Measurements from ENCODE around the gene TSPAN4. TPM values are rescaled to one million over a fixed set of nuclear protein-coding genes. Genes with fewer than 3 reads are reported as not detected.

The TSPAN4 gene
- total RNA-seq, 1 donor from 2014 or later, result 50.8 TPM

GRCh38 chr11:863023-863909, 20.6 kb downstream of the TSPAN4 start:
- no peak for DNase-seq (ENCODE audit: low read depth)
- TF ChIP-seq CTCF (IDR thresholded peaks at IDR 0.05; ENCODE audit: insufficient read depth, low read length, severe bottlenecking), result no peak
- Histone ChIP-seq H3K36me3 (ENCODE audit: control insufficient read depth, insufficient read depth, low read length) (no peaks in the 10 kb centered on the region), H3K4me3 (ENCODE audit: low read depth, low read length) (no peak overlapping the region), H3K27me3 (ENCODE audit: control insufficient read depth, insufficient read depth, low read length) (no peaks in the 10 kb centered on the region)
- no peak for FAIRE-seq

GRCh38 chr11:863910-864827, 21.5 kb downstream of the TSPAN4 start:
- Histone ChIP-seq H3K36me3 (ENCODE audit: control insufficient read depth, insufficient read depth, low read length) (peaks cover under 1% of the 10 kb centered on the region), H3K27me3 (ENCODE audit: control insufficient read depth, insufficient read depth, low read length) (no peaks in the 10 kb centered on the region), H3K4me3 (ENCODE audit: low read depth, low read length) (no peak overlapping the region)
- FAIRE-seq, result no peak
- no peak for TF ChIP-seq CTCF (IDR thresholded peaks at IDR 0.05; ENCODE audit: insufficient read depth, low read length, severe bottlenecking)
- no peak for DNase-seq (ENCODE audit: low read depth)

- FAIRE-seq (no peak), DNase-seq (ENCODE audit: low read depth) (no peak)
- H3K4me3 ChIP-seq (ENCODE audit: low read depth, low read length), result no peak overlapping the region
- no peak for TF ChIP-seq CTCF (IDR thresholded peaks at IDR 0.05; ENCODE audit: insufficient read depth, low read length, severe bottlenecking)
- no peaks in the 10 kb centered on the region for H3K27me3 ChIP-seq (ENCODE audit: control insufficient read depth, insufficient read depth, low read length)
- H3K36me3 ChIP-seq (ENCODE audit: control insufficient read depth, insufficient read depth, low read length), result peaks cover 1% of the 10 kb centered on the region
Measured at GRCh38 chr11:864898-865297, 22.2 kb downstream of the TSPAN4 start.

GRCh38 chr11:865462-866430, 23.1 kb downstream of the TSPAN4 start:
- FAIRE-seq (no peak), DNase-seq (ENCODE audit: low read depth) (no peak)
- no peak for TF ChIP-seq CTCF (IDR thresholded peaks at IDR 0.05; ENCODE audit: insufficient read depth, low read length, severe bottlenecking)
- Histone ChIP-seq H3K4me3 (ENCODE audit: low read depth, low read length) (no peak overlapping the region), H3K27me3 (ENCODE audit: control insufficient read depth, insufficient read depth, low read length) (no peaks in the 10 kb centered on the region), H3K36me3 (ENCODE audit: control insufficient read depth, insufficient read depth, low read length) (peaks cover 1% of the 10 kb centered on the region)

GRCh38 chr11:866481-866880, 23.8 kb downstream of the TSPAN4 start:
- TF ChIP-seq CTCF (IDR thresholded peaks at IDR 0.05; ENCODE audit: insufficient read depth, low read length, severe bottlenecking), result no peak
- Histone ChIP-seq H3K36me3 (ENCODE audit: control insufficient read depth, insufficient read depth, low read length) (peaks cover 1% of the 10 kb centered on the region), H3K27me3 (ENCODE audit: control insufficient read depth, insufficient read depth, low read length) (no peaks in the 10 kb centered on the region), H3K4me3 (ENCODE audit: low read depth, low read length) (no peak overlapping the region)
- FAIRE-seq, result no peak
- no peak for DNase-seq (ENCODE audit: low read depth)
